Activated T-cell treated with anti-CD3 and anti-CD28 coated beads for 1 hour (primary cell): Measurements from ENCODE around the gene ELP5.

ENCODE experiments used
- DNase-seq: peaks from one replicate; pipeline ENCODE4 v3.0.0-alpha.2; 2020; ENCODE audit warnings: low read depth

The ELP5 gene

GRCh38 chr17:7285679-7286078, 33.7 kb downstream of the ELP5 start:
- DNase-seq, result no peak

- no peak for DNase-seq
Observed at GRCh38 chr17:7289256-7290032, 37.4 kb downstream of the ELP5 start.

GRCh38 chr17:7290166-7290565, 38.2 kb downstream of the ELP5 start:
- DNase-seq, result no peak

GRCh38 chr17:7290685-7291084, 38.7 kb downstream of the ELP5 start:
- DNase-seq, result no peak

GRCh38 chr17:7292194-7292593, 40.2 kb downstream of the ELP5 start:
- no peak for DNase-seq

- DNase-seq, result no peak
Observed at GRCh38 chr17:7292729-7293128, 40.7 kb downstream of the ELP5 start.

- DNase-seq, result no peak
Observed at GRCh38 chr17:7293159-7293558, 41.1 kb downstream of the ELP5 start.

GRCh38 chr17:7293816-7294613, 42.0 kb downstream of the ELP5 start:
- no peak for DNase-seq

GRCh38 chr17:7294614-7295153, 42.7 kb downstream of the ELP5 start, which contains the start of gene YBX2:
TSS of gene YBX2 (minus strand) at chr17:7294639. CDS start at chr17:7294500, 139 bp downstream.
- peak; percentile 55 for DNase-seq

GRCh38 chr17:7295230-7296180, 43.5 kb downstream of the ELP5 start:
- DNase-seq, result no peak

GRCh38 chr17:7296189-7296861, 44.3 kb downstream of the ELP5 start:
- peak; percentile 59 for DNase-seq

GRCh38 chr17:7304179-7304578, 52.2 kb downstream of the ELP5 start:
- DNase-seq, result no peak

- DNase-seq, result peak; percentile 100
Observed at GRCh38 chr17:7306911-7307685, 55.1 kb downstream of the ELP5 start, which contains the start of gene EIF5A. TSS of gene EIF5A (plus strand) at chr17:7307628. CDS start at chr17:7309636, 2,008 bp downstream.

- DNase-seq, result no peak
Observed at GRCh38 chr17:7307686-7308624, 55.9 kb downstream of the ELP5 start.

GRCh38 chr17:7308625-7309433, 56.8 kb downstream of the ELP5 start:
- DNase-seq, result peak; percentile 77
